Thyroid gland (tissue), 4 donors: ENCODE data around the gene TTC17.

Source experiments
- CTCF ChIP-seq, 6 experiments: fragments of 200-600 bp in 3 of 6; fragments of 450-650 bp in 3 of 6; sonication (generic) in 3 of 6; IDR thresholded peaks; one replicate each; pipeline ENCODE4 v1.5.1; 2016 to 2019; ENCODE audit warnings: antibody characterized with exemption in 6 of 6, mild to moderate bottlenecking in 2 of 6, inconsistent platforms in 1 of 6, moderate library complexity in 1 of 6
- POLR2A ChIP-seq, 2 donors: fragments of 450-650 bp; IDR thresholded peaks; one replicate each; pipeline ENCODE4 v1.6.1; 2017; ENCODE audit warnings: antibody characterized with exemption in 2 of 2, mild to moderate bottlenecking in 2 of 2, moderate library complexity in 1 of 2

GRCh38 chr11:43378897-43379296 lies 20.2 kb downstream of the TTC17 start:
- TF ChIP-seq POLR2A (IDR thresholded peaks at IDR 0.05) (no peak), CTCF (IDR thresholded peaks at IDR 0.05) (no peak)
